HG03060 (cell line): ENCODE measurements around the gene AQP2.

Experiments
- ATAC-seq: cut with Tn5 transposase; IDR thresholded peaks from one replicate; pipeline ENCODE4 v1.9.1; 2021; ENCODE audit warnings: low read depth, moderate number of reproducible peaks; ENCODE audit not compliant: unreplicated experiment

AQP2 gene

GRCh38 chr12:49954863-49955830, 4.6 kb downstream of the AQP2 start:
- no peak for ATAC-seq

DNA sequence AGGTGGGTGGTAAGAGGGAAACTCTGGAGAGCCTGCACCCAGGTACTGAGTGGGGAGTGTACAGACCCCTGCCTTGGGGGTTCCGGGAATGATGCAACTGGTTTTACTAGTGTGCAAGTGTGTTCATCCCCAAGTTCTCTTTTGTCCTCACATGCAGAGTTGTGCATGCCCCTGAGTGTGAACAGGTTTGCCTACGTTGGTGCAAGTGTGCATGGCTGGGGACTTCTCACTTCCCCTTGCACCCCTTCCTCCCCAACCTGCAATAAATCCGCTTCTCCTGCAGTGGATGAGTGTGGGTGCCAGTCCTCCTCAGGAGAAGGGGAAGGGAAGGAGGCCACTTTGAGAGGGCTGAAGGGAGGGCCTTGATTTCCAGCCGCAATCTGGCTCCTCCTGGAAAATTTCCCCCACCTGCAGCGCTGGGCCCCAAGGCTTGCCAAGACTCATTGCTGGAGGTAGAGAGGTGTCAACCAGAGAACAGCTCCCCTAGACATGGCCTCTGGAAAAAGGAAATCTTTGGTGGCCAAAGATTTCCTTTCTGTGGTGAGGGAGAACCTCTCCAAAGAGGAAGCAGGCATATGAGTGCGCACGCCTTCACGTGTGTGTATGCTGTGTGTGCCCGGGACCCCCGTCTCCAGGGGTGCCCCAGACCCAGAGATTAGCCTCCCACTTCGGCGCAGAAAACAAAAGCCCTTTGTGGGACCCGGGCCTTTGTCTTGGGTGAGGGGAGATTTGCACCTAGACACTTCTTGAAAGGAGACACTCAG, 5.5 kb downstream of the AQP2 start:
- ATAC-seq, result no peak

GRCh38 chr12:49956663-49957569, 6.4 kb downstream of the AQP2 start:
- ATAC-seq, result no peak

DNA sequence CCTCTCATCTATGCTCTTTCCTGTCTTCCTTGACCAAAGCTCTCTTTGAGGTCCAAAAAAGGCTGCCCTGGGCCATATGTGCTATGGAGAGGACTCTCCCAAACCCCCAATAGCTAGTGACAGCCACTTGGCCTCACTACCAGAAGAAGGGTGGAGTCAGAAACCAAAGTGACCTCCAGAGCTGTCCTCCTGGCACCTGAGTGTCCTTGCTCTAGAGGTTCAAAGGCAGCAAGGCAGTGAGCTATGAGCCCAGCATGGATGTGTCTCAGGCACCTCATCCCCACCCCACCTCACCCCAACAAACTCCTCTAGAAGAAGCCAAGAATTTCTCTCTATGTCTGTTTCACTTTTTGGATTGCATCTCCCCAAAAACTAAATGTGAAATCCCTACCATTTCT, 7.0 kb downstream of the AQP2 start:
- ATAC-seq, result no peak

DNA sequence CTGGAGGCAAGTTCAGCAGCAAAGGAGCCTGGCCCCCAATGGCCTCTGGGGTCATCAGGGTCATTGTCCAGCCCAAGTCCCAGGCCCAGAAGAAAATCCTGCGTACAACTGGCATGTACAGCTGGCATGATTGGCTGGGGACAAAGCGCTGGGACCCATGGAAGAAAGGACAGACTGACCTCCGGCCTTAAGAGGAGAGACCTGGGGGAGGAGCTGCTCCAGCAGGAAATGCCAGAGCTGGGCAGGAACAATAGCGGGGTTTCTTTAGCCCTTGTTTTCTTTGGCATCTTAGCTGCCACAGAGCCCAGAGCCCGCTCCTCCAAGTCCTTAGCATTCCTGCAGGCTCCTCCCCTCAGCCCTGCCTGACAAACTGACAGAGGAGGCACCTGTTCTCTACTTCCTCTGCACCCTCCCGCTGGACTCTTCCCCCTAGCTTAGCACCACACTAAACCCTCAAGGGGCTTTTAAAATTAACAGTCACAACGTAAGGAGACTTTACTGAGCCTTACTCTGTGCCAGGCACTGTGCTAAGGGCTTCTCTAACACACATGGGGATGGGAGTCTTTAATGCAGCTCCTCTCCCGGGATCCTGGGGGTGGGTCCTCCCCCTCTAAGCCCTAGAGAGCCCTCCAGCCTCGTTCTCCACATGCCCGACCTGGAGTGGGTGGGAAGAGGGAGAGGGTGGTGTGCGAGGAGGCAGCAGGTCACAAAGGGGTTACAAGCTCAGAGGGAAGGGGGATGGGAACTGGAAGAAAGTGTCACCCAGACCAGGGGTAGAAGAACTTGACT, 9.3 kb downstream of the AQP2 start:
- no peak for ATAC-seq

- no peak for ATAC-seq
Observed at GRCh38 chr12:49960474-49961110, 10.1 kb downstream of the AQP2 start.

DNA sequence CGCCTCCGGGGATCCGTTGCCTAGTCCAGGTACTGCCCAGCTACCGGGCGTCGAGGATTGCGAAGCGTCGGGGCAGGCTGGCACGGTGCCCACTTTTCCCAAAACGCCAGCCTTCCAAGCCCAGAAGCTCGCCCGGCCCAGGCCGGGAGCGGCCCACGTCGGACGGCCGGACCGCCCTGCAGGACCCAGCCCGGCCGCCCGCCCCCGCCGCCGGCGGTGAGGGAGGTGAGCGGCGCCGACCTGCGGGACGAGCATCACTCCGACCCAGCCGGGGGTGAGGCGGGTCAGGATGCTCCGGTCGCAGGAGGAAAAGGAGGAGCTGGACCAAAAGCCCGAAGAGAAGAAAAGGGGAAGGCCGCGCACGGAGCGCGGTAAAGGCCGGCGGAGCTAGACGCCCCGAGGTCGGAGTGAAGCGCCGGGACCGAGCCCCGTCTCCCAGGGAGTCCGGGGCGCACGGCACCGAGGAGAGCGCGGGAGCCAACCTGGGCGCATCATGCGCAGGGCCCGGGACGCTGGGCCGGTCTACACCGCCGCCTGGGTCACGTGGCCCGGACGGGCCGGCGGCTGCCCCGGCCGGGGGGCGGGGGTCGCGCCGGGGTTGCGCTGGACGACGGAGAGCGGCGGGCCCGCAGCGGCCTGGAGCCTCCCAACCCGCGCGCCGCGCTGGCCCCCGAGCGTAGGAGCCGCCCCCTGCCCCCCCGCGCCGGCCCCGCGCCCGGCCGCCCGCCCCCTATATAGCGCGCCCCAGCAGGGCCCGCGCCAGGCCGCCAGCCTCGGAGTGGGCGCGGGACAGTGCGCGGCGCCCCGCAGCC, 10.8 kb downstream of the AQP2 start, which contains the start of gene AQP5:
TSS of gene AQP5 (plus strand) at position 762 of the 812 bp plus-strand sequence. CDS start 146 bp downstream, outside the sequence.
- no peak for ATAC-seq

DNA sequence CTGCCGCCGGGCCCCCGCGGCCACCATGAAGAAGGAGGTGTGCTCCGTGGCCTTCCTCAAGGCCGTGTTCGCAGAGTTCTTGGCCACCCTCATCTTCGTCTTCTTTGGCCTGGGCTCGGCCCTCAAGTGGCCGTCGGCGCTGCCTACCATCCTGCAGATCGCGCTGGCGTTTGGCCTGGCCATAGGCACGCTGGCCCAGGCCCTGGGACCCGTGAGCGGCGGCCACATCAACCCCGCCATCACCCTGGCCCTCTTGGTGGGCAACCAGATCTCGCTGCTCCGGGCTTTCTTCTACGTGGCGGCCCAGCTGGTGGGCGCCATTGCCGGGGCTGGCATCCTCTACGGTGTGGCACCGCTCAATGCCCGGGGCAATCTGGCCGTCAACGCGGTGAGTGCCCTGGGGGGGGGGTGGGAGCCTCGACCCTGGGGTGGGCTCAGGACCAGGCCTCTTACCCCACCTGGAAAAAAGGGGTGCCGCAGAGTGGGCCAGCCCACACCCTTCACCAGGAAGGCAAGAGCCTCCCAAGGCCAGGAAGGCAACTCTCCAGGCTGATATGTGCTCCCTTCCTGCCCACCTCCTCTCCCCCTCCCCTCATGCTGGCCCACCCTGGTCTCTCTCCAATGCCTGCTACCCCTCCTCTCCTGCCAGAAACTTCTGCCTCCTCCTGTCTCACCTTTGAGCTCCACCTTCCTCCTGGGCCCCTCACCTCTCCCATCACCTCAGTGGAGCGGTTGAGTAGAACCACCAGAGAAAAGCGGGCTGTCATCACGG, 11.6 kb downstream of the AQP2 start:
- no peak for ATAC-seq

- ATAC-seq, result no peak
Observed at GRCh38 chr12:49962861-49963765, 12.6 kb downstream of the AQP2 start.

- ATAC-seq, result no peak
Observed at GRCh38 chr12:49963976-49964815, 13.7 kb downstream of the AQP2 start.

GRCh38 chr12:49964849-49965624, 14.5 kb downstream of the AQP2 start:
- ATAC-seq, result no peak

DNA sequence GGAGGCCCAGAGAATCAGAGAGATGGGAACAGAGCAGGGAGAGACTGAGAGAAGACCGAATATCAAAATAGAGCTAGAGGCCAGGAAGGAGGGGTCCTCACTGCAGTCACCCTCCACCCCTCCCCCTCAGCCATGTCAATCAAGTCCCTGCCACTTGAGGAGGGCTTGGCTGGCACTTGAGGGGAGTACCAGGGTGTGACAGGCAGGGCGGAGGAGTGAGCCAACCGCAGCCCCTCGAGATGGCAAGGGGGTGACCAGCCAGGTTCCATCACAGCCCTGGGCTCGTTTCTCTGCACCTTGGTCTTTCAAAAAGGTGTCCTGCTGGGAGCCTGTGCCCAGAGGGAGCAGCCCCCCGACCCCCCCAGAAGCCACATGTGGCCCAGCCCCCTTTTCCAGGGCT, 15.3 kb downstream of the AQP2 start:
- no peak for ATAC-seq

DNA sequence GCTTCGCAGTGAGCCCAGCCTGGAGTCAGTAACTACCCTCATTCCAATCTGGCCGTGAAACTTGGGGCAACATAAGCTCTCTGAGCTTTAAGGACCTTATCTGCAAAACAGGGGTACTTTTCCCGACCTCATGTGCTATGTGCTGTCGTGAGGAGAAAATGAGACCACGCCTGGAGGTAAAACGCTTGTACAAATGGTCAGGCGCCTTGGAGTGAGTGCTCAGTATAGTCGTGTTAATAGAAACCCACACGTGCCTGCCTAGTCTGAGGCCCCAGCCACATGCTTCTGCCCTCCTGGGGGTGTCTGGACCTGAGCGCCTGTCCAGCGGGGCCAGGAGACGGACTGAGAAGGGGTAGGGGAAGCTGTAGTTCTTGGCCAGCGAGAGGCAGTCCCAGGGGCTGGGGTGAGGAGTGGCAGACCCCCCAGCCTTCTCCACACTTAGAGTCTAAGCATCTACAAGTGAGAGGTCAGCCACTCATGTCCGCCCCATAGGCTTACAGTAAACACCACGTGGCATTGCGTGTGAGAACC, 16.0 kb downstream of the AQP2 start:
- no peak for ATAC-seq

DNA sequence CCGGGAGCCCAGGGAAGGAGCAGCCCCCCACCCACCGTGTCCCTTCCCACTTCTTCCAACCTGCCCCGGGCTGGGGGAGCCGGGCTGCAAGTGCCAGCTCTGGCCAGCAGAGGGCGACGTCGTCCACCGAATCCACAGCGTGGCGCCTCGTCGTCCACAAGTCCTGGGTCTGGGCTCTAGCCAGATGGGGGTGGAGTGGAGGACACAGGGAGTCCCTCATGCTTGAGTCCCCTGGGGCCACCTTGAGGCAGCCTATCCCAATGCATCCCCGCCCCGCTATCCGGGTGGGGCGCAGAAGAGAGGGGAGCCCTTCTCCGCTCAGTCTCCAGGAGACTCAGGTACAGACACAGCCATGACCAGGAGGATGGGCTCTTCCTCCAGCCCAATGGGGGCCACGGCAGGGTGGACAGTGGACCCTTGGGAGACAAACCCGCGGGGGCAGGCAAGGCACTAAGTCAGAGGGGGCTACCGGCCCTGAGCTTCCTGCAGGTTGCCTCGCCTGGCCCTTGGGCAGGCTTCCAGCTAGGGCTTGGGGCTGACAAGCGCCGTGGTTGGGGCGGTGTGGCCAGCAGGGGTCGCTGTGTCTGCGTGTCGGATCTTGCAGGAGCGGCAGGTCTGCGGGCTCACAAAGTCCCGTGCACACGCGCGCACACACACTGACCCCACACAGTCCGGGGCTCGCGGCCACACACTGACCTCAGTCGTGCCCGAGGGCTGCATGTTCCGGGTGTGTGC, 16.7 kb downstream of the AQP2 start:
- no peak for ATAC-seq
